Caco-2 (cell line): ENCODE data around the gene EFHD1. TPM values are rescaled to one million over a fixed set of nuclear protein-coding genes. Genes with fewer than 3 reads are reported as not detected.

ENCODE experiments used
- BruUV-seq: library from RNA; stranded (reverse); fragments of 400-500 nt; replicated peaks from 2 replicates; lab custom pipeline; 2021; lab: Mats Ljungman, UMichigan
- CTCF ChIA-PET: fragments of 300-600 bp; sonication (Branson Sonifier 250); formaldehyde crosslinking; loops from one replicate; lab custom pipeline; 2022; ENCODE audit warnings: antibody characterized with exemption; lab: Charles Lee
- POLR2A ChIA-PET: fragments of 300-600 bp; sonication (Branson Sonifier 250); formaldehyde crosslinking; loops from one replicate; lab custom pipeline; 2022; ENCODE audit warnings: antibody characterized with exemption; lab: Charles Lee
- DNase-seq, 2 experiments: peaks; one replicate each; pipeline versions ENCODE4 v3.0.0 to v3.0.0-alpha.2; 2020 to 2022
- H3K27me3 ChIP-seq: replicated peaks from 2 replicates; pipeline ENCODE4 v1.6.0; 2011; ENCODE audit warnings: low read length; ENCODE audit not compliant: control insufficient read depth, insufficient read depth
- H3K36me3 ChIP-seq: 2 replicates; pipeline ENCODE4 v1.5.1; 2011; ENCODE audit warnings: low read length; ENCODE audit not compliant: control insufficient read depth, insufficient read depth
- H3K4me1 ChIP-seq: fragments of 250-450 bp; sonication (Bioruptor Pico); 2 replicates; pipeline ENCODE4 v1.5.1; 2020; ENCODE audit warnings: mild to moderate bottlenecking
- H3K4me3 ChIP-seq: 2 replicates; pipeline ENCODE4 v1.5.1; 2011; ENCODE audit warnings: low read depth, mild to moderate bottlenecking, control low read depth, low read length
- H3K9me3 ChIP-seq: fragments of 250-450 bp; sonication (Bioruptor Pico); 2 replicates; pipeline ENCODE4 v1.5.1; 2020; ENCODE audit warnings: mild to moderate bottlenecking, moderate library complexity
- H3K27ac Mint-ChIP-seq: one replicate; pipeline ENCODE4 v1.8.0; 2022; ENCODE audit warnings: mixed read lengths; ENCODE audit not compliant: unreplicated experiment
- H3K27me3 Mint-ChIP-seq: one replicate; pipeline ENCODE4 v1.8.0; 2022; ENCODE audit warnings: mixed read lengths; ENCODE audit not compliant: insufficient read depth, unreplicated experiment
- H3K36me3 Mint-ChIP-seq: one replicate; pipeline ENCODE4 v1.8.0; 2022; ENCODE audit warnings: mild to moderate bottlenecking, mixed read lengths; ENCODE audit not compliant: insufficient read depth, unreplicated experiment
- H3K4me1 Mint-ChIP-seq: one replicate; pipeline ENCODE4 v1.8.0; 2022; ENCODE audit warnings: low read depth, mixed read lengths; ENCODE audit not compliant: unreplicated experiment
- H3K4me3 Mint-ChIP-seq: one replicate; pipeline ENCODE4 v1.8.0; 2022; ENCODE audit warnings: mild to moderate bottlenecking, moderate library complexity, mixed read lengths; ENCODE audit not compliant: unreplicated experiment
- H3K9me3 Mint-ChIP-seq: one replicate; pipeline ENCODE4 v1.8.0; 2022; ENCODE audit warnings: mixed read lengths; ENCODE audit not compliant: unreplicated experiment
- CTCF ChIP-seq, 2 experiments: fragments of 200-600 bp in 1 of 2; IDR thresholded peaks; 1 replicate in 1 of 2; 2 replicates in 1 of 2; pipeline versions ENCODE4 v1.5.1 to v1.8.0; 2011 to 2022; ENCODE audit warnings: antibody characterized with exemption in 1 of 2, control low read depth in 1 of 2, inconsistent platforms in 1 of 2, low read depth in 1 of 2, low read length in 1 of 2, mild to moderate bottlenecking in 1 of 2, moderate library complexity in 1 of 2; ENCODE audit not compliant: insufficient read depth in 1 of 2, severe bottlenecking in 1 of 2, unreplicated experiment in 1 of 2
- intact Hi-C: fragments of 100-400 bp; cut with micrococcal nuclease; formaldehyde crosslinking; loops from one replicate; pipeline ENCODE4 v1.10.0; 2022; ENCODE audit not compliant: unreplicated experiment
- total RNA-seq: library from RNA; stranded (reverse); gene quantifications from 2 replicates; pipeline ENCODE4 v1.2.3, GENCODE V29; 2022

Gene EFHD1
- total RNA-seq, 1 experiment from 2014 or later = 4.2 TPM

- H3K36me3 Mint-ChIP-seq = no peaks in the 10 kb centered on the region
- peaks cover 20% of the 10 kb centered on the region for H3K4me1 Mint-ChIP-seq
- H3K27ac Mint-ChIP-seq = peak overlapping the region; percentile 23
- H3K9me3 Mint-ChIP-seq = no peaks in the 10 kb centered on the region
- TF ChIP-seq CTCF (IDR thresholded peaks at IDR 0.05; ENCODE audit: insufficient read depth in 1 of 2, low read depth in 1 of 2, low read length in 1 of 2, severe bottlenecking in 1 of 2, unreplicated experiment in 1 of 2) = no peak
- POLR2A ChIA-PET = interaction anchor here (0.6 kb wide), 2 partner anchors 12 to 88 kb away, joined by 3 read pairs; no protein-coding TSS in a partner anchor
- Histone ChIP-seq H3K4me1 (peaks cover 6% of the 10 kb centered on the region; the same call in 1 of the 2 replicates), H3K27me3 (no peaks in the 10 kb centered on the region), H3K4me3 (peak overlapping the region; percentile 97), H3K9me3 (no peaks in the 10 kb centered on the region), H3K36me3 (no peaks in the 10 kb centered on the region)
- CTCF ChIA-PET = no interaction called here
- intact Hi-C loops = no loop called here
- BruUV-seq = no TSS peak
- no peaks in the 10 kb centered on the region for H3K27me3 Mint-ChIP-seq
- H3K4me3 Mint-ChIP-seq = peak overlapping the region; percentile 88
- DNase-seq = no peak
Measured at GRCh38 chr2:232697807-232698110, 64.4 kb downstream of the EFHD1 start.

GRCh38 chr2:232698556-232699091, 65.2 kb downstream of the EFHD1 start:
- BruUV-seq = TSS peak; percentile 53
- TF ChIP-seq CTCF (IDR thresholded peaks at IDR 0.05; ENCODE audit: insufficient read depth in 1 of 2, low read depth in 1 of 2, low read length in 1 of 2, severe bottlenecking in 1 of 2, unreplicated experiment in 1 of 2) = no peak
- Histone ChIP-seq H3K9me3 (no peaks in the 10 kb centered on the region), H3K27me3 (no peaks in the 10 kb centered on the region), H3K36me3 (no peaks in the 10 kb centered on the region), H3K4me1 (peaks cover 6% of the 10 kb centered on the region; the same call in 1 of the 2 replicates), H3K4me3 (peak overlapping the region; percentile 97)
- peak overlapping the region; percentile 23 for H3K27ac Mint-ChIP-seq
- intact Hi-C loops = no loop called here
- DNase-seq = no peak
- CTCF ChIA-PET = no interaction called here
- POLR2A ChIA-PET = no interaction called here
- no peaks in the 10 kb centered on the region for H3K27me3 Mint-ChIP-seq
- H3K4me3 Mint-ChIP-seq = peak overlapping the region; percentile 88
- peaks cover 20% of the 10 kb centered on the region for H3K4me1 Mint-ChIP-seq
- H3K9me3 Mint-ChIP-seq = no peaks in the 10 kb centered on the region
- peaks cover 2% of the 10 kb centered on the region for H3K36me3 Mint-ChIP-seq

- Histone ChIP-seq H3K9me3 (no peaks in the 10 kb centered on the region), H3K4me1 (peaks cover 6% of the 10 kb centered on the region; the same call in 1 of the 2 replicates), H3K36me3 (no peaks in the 10 kb centered on the region), H3K27me3 (no peaks in the 10 kb centered on the region), H3K4me3 (no peak overlapping the region; the same call in 1 of the 2 replicates)
- CTCF ChIA-PET = no interaction called here
- intact Hi-C loops = no loop called here
- Mint-ChIP-seq H3K4me1 (peaks cover 20% of the 10 kb centered on the region), H3K27me3 (no peaks in the 10 kb centered on the region), H3K9me3 (no peaks in the 10 kb centered on the region), H3K36me3 (peaks cover 7% of the 10 kb centered on the region), H3K27ac (peak overlapping the region; percentile 23), H3K4me3 (peak overlapping the region; percentile 88)
- no peak for TF ChIP-seq CTCF (IDR thresholded peaks at IDR 0.05; ENCODE audit: insufficient read depth in 1 of 2, low read depth in 1 of 2, low read length in 1 of 2, severe bottlenecking in 1 of 2, unreplicated experiment in 1 of 2)
- BruUV-seq = no TSS peak
- POLR2A ChIA-PET = interaction anchor here (0.6 kb wide), 1 partner anchor 42 kb away, joined by 3 read pairs; no protein-coding TSS in a partner anchor
- no peak for DNase-seq
Measured at GRCh38 chr2:232699110-232699509, 65.7 kb downstream of the EFHD1 start.
